PC-3 (cell line): ENCODE data around the gene KIAA0040.

Experiments used
- EZH2phosphoT487 ChIP-seq: fragments of 300-600 bp; sonication (generic); IDR thresholded peaks from 2 replicates; pipeline ENCODE4 v1.6.1; 2018; ENCODE audit warnings: mild to moderate bottlenecking, antibody characterized with exemption, low read length, borderline replicate concordance
- TF ChIP-seq, protein P1 (sequence below): fragments of 300-600 bp; sonication (generic); conservative IDR thresholded peaks from 2 replicates; pipeline ENCODE4 v1.5.1; 2017; ENCODE audit warnings: antibody characterized with exemption, low read depth, mild to moderate bottlenecking, low read length

DNA sequence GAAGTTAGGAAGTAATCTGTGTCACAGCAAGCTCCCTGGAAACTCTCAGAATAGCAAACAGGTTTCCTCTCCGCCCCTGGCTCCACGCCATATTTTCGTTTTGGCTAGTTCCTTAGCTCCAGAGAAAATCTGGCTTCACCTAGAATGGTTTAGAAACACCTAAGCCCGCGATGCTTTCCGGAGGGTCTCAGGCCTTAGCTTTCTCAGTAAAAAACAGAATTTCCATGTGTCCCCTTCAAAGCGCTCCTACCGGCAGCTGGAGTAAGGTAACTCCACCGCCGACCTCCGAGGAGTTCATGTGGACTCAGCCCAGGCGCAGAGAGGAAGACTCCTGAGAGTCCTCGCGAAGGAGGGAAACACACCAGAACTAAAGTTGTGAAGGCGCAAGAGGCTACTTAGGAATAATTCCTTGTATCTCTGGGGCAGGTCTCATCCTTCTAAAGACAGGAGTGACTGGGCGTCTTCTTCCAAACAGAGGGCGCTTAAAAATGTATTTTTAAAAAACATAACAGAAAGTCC lies 406 bp downstream of the KIAA0040 start:
- TF ChIP-seq, protein P1, sequence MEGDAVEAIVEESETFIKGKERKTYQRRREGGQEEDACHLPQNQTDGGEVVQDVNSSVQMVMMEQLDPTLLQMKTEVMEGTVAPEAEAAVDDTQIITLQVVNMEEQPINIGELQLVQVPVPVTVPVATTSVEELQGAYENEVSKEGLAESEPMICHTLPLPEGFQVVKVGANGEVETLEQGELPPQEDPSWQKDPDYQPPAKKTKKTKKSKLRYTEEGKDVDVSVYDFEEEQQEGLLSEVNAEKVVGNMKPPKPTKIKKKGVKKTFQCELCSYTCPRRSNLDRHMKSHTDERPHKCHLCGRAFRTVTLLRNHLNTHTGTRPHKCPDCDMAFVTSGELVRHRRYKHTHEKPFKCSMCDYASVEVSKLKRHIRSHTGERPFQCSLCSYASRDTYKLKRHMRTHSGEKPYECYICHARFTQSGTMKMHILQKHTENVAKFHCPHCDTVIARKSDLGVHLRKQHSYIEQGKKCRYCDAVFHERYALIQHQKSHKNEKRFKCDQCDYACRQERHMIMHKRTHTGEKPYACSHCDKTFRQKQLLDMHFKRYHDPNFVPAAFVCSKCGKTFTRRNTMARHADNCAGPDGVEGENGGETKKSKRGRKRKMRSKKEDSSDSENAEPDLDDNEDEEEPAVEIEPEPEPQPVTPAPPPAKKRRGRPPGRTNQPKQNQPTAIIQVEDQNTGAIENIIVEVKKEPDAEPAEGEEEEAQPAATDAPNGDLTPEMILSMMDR: no peak
- no peak for TF ChIP-seq EZH2phosphoT487
